GM12864 (cell line): Measurements from ENCODE around the gene ERCC8.

Experiments
- DNase-seq: peaks from one replicate; pipeline ENCODE4 v3.0.0-alpha.2; 2011; ENCODE audit warnings: low read depth
- H3K4me3 ChIP-seq: 2 replicates; pipeline ENCODE4 v1.5.1; 2011; ENCODE audit warnings: mild to moderate bottlenecking, low read depth, low read length, control low read depth
- CTCF ChIP-seq: IDR thresholded peaks from 2 replicates; pipeline ENCODE4 v1.5.1; 2011; ENCODE audit warnings: low read depth, mild to moderate bottlenecking, moderate library complexity, low read length, control low read depth, inconsistent platforms; ENCODE audit errors: missing control alignments

ERCC8 gene

DNA sequence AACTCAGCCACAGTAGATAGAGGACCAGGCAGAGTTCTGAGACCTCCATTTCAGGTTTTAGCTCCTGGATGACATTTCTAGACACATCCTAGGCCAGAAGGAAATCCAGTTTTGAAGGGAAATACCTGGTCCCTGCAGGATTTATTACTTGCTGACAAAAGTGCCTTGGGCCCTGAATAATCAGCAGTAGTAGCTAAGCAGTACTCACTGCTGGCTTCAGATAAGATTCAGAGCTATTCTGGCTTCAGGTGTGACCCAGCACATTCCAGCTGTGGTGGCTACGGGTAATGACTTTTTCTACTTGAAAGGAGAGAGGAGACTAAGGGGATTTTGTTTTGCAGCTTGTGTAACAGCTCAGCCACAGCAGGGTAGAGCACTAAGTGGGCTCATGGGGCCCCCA lies 34.1 kb upstream of the ERCC8 start:
- no peak for TF ChIP-seq CTCF
- no peak for DNase-seq
- no peak overlapping the region for H3K4me3 ChIP-seq

DNA sequence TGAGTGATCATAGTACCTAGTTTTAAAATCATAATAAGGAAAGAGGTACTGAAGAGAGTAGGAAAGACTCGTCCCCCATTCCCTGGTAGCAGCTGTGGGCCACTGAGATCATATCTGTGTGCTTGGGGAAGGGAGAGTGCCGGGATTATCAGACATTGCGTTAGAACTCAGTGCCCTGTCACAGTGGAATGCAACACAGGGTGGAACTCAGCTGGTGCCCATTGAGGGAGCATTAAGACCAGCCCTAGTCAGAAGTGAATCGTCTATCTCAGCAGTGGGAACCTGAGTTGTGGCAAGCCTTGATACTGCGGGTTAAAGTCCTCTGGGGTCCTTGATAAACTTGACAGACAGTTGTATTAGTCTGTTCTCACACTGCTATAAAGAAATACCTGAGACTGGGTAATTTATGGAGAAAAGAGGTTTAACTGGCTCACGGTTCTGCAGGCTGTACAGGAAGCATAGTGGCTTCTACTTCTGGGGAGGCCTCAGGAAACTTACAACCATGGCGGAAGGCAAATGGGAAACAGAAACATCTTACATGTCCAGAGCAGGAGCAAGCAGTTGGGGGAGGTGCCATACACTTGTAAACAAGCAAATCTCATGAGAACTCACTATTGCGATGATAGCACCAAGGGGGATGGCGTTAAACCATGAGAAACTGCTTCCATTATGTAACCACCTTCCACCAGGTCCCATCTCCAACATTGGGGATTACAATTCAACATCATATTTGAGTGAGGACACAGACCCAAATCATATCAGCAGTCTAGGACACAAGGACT lies 33.3 kb upstream of the ERCC8 start:
- no peak for DNase-seq

DNA sequence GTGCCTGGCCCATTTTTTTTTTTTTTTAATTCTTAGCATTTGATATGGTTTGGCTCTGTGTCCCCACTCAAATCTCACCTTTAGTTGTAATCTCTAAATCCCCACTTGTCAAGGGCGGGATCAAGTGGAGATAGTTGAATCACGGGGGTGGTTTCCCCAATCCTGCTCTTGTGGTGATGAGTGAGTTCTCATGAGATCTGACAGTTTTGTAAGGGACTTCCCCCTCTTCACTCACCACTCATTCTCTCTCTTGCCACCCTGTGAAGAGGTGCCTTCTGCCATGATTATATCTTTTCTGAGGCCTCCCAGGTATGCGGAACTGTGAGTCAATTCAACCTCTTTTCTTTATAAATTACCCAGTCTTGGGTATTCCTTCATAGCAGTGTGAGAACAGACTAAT lies 27.4 kb upstream of the ERCC8 start:
- peak; percentile 16 for DNase-seq
- TF ChIP-seq CTCF, result no peak
- no peak overlapping the region for H3K4me3 ChIP-seq

More for the DNA sequence above, 33.3 kb upstream of the ERCC8 start:
- TF ChIP-seq CTCF, result no peak
- no peak overlapping the region for H3K4me3 ChIP-seq

DNA sequence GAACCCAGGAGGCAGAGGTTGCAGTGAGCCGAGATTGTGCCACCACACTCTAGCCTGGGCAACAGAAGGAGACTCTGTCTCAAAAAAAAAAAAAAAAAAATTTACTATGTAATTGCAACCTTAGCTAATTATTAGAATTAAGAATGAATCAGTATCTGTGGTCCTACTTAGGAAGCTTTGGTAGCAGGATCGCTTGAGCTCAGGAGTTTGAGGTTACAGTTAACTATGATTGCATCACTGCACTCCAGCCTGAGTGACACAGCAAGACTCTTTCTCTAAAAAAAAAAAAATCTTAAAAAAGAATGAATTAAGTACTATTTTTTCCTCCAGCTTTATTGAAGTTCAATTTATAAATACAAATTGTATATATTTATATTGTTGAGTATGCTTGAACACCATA lies 16.8 kb upstream of the ERCC8 start:
- DNase-seq, result no peak
- no peak for TF ChIP-seq CTCF
- H3K4me3 ChIP-seq, result no peak overlapping the region

GRCh38 chr5:60960591-60960990 lies 15.7 kb upstream of the ERCC8 start:
- TF ChIP-seq CTCF, result peak; percentile 45
- no peak for DNase-seq
- H3K4me3 ChIP-seq, result no peak overlapping the region

DNA sequence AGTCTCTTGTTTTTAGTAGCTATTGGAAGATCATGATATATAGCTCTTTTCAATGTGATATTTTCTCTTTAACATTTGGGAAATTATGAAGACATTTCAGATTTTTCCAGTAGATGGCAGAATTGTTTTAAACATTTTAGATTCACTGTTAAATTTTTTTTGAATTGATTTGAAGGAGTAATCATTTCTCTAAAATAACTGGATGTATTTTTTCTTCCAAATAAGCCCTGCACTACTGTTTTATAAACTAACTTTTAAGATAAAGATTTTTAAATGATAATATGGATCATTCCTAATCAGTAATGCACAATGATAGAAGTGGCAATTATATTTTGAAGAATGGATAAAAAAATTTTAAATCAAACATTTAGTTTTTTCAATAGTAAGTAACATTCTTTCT lies 14.3 kb upstream of the ERCC8 start:
- TF ChIP-seq CTCF, result no peak
- DNase-seq, result no peak
- no peak overlapping the region for H3K4me3 ChIP-seq

DNA sequence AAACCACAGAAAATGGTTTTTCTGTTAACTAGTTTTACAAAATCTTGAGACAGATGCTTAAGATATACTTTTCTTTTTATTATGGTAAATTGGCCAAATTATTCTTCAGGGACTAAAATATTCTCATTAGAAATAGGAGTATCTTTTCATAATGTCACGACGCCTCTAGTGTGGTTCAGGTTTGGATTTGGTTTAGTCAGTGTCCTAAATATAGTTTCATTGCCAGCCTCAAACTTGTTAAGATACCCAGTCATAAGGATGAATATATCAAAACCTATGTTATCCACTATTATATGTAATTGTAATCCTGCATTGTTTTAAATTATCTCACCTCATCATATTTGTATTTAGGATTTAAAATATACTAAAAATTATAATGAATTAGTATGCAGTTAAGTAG lies 13.8 kb upstream of the ERCC8 start:
- no peak for DNase-seq
- no peak for TF ChIP-seq CTCF
- H3K4me3 ChIP-seq, result no peak overlapping the region
